C4-2B (cell line): ENCODE data around the gene PLA2G4E.

ENCODE experiments used
- CTCF ChIP-seq: fragments of 450-650 bp; conservative IDR thresholded peaks from 2 replicates; pipeline ENCODE4 v1.5.1; 2017; ENCODE audit warnings: mild to moderate bottlenecking
- ZFX ChIP-seq: fragments of 450-650 bp; IDR thresholded peaks from 2 replicates; pipeline ENCODE4 v1.6.1; 2017

DNA sequence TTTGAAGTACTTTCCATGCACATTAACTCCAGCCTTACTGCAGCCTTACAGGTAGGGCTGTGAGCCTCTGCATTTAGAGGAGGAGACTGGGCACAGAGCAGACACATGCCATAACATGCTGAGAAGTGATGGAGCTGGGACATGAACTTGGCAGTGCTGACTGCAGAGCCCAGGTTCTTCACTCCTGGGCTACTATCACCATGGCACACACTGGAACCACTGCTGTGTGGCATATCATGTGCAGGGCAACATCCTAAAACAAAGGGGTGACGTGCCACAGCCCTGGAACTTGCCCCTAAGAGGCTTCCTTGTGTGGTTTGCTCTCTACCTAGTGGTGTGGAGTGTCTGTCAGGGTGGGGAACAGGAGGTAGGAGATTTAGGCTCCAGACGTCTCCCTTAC, 73.9 kb downstream of the PLA2G4E start:
- TF ChIP-seq CTCF (no peak), ZFX (no peak)
